Activated T-cell treated with anti-CD3 and anti-CD28 coated beads, Interleukin-2, amount 50 U/mL, for 24 hours (primary cell): Measurements from ENCODE around the gene LANCL3.

Experiments
- DNase-seq: peaks from one replicate; pipeline ENCODE4 v3.0.0-alpha.2; 2020
- H3K27ac Mint-ChIP-seq: 2 replicates; pipeline ENCODE4 v1.8.0; 2020; ENCODE audit warnings: mild to moderate bottlenecking, mixed read lengths
- H3K27me3 Mint-ChIP-seq: 2 replicates; pipeline ENCODE4 v1.8.0; 2020; ENCODE audit warnings: mixed read lengths
- H3K36me3 Mint-ChIP-seq: 2 replicates; pipeline ENCODE4 v1.8.0; 2020; ENCODE audit warnings: low read depth, mixed read lengths
- H3K4me1 Mint-ChIP-seq: 2 replicates; pipeline ENCODE4 v1.8.0; 2020; ENCODE audit warnings: low read depth, mixed read lengths
- H3K4me3 Mint-ChIP-seq: 2 replicates; pipeline ENCODE4 v1.8.0; 2020; ENCODE audit warnings: mild to moderate bottlenecking, moderate library complexity, mixed read lengths
- H3K9me3 Mint-ChIP-seq: 2 replicates; pipeline ENCODE4 v1.8.0; 2020; ENCODE audit warnings: mixed read lengths

The LANCL3 gene

DNA sequence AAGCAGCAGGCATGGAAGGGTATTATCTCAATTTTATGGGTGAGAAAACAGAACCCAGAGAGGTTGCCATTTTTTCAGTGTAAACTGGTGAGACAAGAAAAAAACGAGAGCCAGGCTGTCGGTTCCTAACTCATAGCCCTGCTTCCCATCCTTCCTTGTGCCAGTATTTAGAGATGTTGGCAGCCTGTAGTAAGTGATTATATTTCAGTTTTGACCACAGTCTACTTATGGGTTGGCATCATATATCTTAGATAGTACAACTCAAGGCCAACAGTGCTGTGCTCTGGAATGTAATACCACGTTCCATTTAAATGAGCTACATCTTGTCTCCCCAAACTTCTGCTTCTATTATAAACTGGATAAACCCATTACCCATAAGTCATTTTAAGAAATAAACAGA is 154.9 kb downstream of the LANCL3 start:
- Mint-ChIP-seq H3K27ac (no peak overlapping the region), H3K36me3 (no peaks in the 10 kb centered on the region), H3K4me3 (no peak overlapping the region), H3K27me3 (peaks cover 46% of the 10 kb centered on the region), H3K4me1 (no peaks in the 10 kb centered on the region), H3K9me3 (no peaks in the 10 kb centered on the region)
- no peak for DNase-seq
